HG03159 (cell line): ENCODE data around the gene PRR15.

Source experiments
- ATAC-seq: cut with Tn5 transposase; IDR thresholded peaks from one replicate; pipeline ENCODE4 v1.9.1; 2021; ENCODE audit warnings: mild to moderate bottlenecking, moderate library complexity; ENCODE audit not compliant: unreplicated experiment

PRR15 gene

DNA sequence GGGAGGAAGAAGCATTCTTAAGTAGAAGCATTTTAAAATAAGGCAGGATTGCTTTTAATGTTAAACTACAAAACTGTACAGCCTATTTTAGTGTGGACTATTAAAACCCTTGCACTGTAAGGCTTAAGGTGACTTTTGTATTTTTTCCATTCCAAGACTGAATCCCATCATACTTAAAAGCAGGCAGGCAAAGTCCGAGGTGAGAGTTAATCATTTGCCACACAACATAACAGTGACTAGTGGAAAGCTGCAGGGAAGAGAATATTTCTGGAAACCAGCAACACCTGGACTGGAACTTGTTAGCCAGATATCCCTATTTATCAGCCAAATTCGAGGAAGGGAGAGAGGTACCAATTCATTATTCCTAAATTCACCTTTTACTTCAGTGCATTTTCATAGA is 3.5 kb downstream of the PRR15 start:
- ATAC-seq: no peak

DNA sequence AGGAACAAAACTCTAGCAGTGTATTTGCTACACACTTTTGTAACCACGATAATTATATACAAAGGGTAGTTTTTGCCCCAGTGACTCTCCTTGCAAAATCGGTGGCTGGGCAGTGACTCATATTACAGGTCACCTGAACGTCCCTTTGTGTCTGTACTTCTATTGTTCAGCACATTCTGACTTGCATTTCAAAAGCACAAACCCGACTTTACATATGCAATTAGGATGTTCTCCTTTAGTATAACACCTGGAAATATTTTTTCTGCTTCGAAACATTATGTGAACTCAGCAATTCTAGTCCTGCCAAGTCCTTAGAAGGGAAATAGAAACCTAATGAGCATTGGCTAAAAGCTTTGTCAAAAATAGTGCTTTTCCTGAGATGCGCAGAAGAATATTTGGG is 6.0 kb downstream of the PRR15 start:
- ATAC-seq: no peak

DNA sequence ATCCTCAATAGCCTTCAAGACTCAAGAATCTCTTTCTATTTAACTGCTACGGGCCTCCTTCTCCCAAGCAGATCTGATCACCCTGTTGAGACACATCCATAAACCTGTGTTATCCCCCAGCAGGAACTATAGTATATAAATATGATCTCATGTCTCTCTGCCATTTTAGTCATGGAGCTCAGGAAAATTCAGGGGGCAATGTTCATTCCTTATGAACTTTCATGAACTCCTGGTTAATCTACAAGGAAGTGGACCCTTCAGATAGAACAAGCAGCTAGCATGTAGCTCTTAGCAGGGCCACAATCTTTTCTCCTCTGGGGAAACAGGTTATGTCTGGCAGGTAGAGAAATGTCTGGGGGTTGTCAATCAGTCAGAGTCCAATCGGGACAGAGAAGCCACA is 8.9 kb downstream of the PRR15 start:
- no peak for ATAC-seq

DNA sequence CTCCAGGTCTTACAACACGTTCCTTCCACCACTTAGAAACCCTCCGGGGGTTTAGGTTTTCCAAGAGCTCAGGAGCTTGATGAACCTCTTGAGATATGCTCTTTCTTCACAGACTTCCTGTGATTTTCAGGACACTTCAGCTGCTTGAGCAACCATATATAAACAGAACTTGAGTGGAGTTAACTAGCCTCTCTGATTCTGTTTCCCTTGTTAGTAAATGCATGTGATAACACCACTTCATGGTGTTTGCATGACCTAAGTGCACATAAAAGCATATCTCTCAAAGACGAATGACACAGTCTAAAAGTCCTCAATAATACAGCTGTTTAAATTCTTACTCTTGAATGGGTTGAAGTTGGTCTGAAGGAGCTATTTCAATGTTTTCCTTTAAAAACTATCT is 9.9 kb downstream of the PRR15 start:
- ATAC-seq: no peak

DNA sequence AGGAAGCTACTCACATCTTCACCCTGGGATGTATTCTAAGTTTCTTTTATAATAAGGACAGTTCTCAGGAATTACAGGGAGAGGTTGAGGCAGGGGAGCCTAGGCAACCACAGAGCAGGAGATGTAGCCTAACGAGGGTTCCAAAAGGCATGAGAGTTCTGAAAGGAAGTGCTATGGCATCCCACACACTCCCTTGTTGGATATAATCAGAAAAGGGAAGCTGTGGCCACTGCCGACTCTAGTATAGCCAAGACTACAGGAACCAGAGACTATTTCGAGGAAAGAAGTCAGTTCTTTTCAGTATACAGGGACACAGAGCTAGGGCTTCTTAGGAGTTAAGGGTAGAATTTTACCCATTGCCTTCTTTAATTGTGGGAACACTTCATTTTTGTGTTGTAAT is 11.0 kb downstream of the PRR15 start:
- ATAC-seq: no peak

DNA sequence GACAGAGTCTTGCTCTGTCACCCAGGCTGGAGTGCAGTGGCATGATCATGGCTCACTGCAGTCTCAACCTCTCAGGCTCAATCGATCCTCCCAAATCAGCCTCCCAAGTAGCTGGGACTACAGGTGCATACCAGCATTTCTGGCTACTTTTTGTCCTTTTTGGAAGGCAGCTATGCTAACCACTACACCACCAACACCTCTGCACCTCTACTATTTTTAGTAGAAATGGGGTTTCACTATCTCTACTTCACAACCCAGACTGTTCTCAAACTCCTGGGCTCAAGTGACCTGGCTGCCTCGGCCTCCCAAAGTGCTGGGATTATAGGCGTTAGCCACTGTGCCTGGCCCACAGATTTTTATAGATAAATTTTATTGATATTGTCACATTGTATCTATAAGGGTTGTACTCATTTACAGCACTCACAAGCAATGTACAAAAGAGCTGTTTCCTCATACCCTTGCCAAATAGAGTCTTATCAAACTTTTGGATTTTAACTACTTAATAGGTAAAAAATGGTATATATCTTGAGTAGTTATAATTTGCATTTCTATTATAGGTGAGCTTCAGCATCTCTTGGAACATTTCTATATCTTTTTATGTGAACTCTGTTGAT is 23.7 kb downstream of the PRR15 start:
- ATAC-seq: no peak

DNA sequence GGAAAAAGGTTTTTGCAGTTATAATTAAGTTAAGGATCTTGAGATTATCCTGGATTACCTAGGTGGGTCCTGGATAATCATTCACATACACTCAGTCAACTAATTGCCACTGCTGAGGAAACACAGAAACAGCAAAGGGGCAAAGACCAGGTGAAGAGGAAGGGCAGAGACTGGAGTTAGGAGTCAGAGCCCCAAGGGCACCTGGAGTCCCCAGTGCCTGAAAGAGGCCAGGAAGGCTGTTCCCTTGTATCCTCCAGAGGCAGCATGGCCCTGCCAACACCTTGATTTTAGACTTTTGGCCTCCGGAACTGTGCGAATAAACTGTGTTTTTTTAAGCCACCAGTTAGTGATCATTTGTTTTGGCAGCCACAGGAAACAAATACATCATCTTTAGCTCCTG is 24.6 kb downstream of the PRR15 start:
- ATAC-seq: no peak

DNA sequence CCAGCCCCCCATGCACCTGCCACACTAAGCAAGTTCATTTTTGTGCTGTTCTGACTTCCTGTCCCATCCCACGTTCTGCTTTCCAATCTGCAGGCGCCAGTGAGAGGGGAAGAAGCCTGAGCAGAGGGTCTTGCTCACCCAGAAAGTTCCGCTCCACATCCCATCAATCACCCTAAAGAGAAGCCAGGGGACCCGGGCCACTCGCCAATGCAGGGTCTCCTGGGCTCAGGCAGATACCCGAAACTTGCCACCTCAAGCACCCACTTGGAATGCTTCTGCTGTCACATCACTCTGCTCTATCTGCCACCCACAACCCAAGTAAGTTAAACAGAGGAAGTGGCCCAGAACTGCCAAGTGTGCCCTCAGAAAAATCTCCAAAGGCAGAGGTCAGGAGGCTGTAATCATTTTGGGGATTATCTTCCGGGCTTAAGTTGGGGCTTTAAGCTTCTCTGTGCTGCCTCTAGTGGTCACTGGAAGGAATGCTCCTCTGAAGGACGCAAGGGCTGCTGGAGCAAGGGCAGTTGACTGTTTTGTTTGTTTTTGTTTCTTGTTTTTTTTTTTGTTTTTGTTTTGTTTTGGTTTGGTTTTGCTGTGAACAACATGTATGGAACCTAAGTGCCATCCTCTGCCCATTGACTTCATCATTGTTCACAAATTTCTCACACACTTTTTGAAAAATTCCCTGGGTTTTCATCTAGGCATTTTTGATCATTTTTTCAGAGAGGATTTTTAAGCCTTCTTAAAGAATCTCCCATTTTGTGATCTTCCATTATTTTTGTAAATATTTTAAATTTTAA is 25.5 kb downstream of the PRR15 start:
- ATAC-seq: peak; percentile 93

DNA sequence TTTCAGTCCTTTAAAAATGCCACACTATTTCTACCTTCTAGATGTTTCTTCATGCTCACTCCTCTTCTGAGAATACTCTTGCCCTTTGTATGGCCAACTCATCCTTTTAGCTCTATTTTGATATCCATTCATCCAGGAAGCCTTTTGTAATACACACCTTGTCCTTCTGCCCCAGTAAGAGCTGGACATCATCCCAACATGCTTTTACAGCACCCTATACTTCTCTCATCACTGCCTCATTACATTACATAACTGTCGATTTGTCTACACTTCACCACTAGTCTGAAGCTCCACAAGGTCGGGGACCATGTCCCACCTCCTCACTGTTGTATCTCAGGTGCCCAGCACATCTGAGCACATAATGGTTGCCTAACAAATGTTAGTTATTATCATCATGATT is 29.2 kb downstream of the PRR15 start:
- no peak for ATAC-seq

DNA sequence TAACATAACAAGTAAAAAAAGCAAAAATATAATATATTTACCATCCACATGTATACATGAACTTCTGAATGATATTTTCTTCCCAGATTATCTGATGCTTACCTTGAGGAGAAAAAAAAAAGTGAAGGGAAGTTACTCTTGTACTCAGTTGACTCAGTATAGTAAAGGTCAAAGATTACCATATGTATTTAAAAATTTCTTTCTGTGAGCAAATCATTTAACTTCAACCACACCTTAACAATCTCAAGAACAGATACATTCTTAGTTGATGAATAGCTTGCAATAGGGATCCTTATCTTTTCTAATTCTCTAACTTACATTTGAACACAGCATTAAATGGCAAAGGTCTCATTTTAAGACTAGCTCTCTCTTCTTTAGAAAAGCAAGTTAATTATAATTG is 29.8 kb downstream of the PRR15 start:
- no peak for ATAC-seq

DNA sequence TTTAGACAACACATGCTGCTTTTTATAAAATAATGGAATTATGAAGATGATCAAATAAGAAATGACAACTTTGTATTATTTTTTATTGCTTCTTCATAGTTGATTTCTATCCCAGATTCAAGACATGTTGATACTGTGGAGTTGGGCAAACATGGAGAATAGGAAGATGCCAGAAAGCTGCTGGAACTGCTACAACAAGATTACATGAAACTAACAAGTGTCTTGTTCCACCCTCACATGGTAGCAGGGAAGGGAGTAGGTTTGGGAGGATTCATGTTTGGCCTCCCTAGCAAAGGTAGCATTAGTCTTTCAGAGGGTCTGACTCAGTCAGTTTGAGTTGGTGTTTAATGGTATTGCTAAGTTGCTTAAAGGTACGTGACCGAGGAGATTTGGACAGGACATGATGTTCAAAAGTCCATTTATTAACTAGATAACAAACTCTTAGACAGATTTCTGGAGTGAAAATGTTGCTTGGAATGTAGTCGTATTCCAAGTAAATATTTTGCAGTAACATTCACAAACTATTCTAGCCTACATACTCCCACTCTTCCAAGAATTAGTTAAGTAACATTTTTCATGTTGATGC is 33.1 kb downstream of the PRR15 start:
- ATAC-seq: no peak

DNA sequence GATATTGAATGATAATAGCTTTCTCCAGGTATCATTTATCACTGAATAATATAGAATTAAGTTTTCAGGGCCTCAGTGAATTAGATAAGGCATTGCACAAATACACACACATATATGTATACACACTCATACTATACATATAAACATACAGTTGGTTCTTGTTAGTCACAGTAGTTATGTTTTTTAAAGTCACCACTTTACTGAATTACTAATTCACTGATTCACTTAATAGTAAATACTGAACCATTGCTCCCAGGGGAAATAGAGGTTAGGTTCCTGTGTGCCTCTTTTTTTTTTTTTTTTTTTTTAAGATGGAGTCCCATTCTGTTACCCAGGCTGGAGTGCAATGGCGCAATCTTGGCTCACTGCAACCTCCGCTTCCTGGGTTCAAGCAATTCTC is 33.6 kb downstream of the PRR15 start:
- no peak for ATAC-seq

DNA sequence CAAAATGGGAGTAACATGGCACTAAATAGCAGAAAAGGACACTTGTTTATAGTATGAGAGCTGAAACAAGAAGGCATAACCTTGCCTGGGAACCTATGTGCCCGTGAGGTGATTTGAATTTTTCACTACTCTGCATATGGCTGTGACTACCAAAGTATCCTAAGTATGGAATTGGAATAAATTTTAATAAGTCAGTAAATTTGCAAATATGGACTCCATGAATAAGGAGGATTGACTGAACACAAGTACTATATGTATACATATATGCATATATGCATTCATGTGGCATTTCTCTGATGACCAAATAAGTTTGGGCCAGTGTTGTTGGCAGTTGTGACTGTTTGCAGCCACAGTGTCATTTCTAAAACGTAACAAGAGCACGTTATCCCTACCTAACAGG is 34.5 kb downstream of the PRR15 start:
- no peak for ATAC-seq

DNA sequence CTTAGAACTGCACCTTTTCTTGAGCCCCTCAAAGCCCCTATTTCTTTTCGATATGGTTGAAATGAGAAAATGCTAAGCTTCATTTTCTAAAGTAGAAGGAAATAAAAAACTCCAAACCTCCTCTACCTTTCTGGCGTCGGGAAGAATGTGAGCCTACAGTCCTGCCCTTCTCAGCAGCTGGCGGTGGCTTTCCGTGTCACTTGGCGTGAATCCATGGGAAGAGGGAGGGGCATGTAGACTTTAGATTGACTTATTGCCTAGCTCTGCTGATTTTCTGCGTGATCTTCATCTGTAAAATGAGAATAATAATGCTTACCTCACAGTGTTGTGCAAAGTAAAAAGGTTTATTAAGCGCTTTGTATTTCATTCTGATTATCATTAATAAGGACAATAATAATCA is 35.0 kb downstream of the PRR15 start:
- ATAC-seq: no peak

DNA sequence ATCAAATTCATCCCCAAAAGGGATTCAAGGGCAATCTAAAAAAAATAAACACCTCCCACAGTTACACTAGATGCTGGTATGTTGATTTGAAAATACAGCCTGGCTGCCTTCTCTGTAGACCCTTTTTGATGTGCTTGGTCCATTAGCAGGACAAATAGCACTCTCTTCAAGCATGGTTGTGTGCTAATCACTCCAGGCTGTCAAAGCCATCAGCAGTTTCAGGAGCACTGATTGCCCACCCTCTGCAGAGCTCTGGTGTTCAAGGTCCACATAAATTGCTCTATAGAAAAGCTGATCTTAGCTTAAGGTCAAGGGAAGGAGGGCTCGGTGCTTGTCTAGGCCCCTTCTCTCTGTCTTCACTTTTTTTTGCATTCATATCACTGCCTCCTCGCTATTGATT is 35.4 kb downstream of the PRR15 start:
- no peak for ATAC-seq

DNA sequence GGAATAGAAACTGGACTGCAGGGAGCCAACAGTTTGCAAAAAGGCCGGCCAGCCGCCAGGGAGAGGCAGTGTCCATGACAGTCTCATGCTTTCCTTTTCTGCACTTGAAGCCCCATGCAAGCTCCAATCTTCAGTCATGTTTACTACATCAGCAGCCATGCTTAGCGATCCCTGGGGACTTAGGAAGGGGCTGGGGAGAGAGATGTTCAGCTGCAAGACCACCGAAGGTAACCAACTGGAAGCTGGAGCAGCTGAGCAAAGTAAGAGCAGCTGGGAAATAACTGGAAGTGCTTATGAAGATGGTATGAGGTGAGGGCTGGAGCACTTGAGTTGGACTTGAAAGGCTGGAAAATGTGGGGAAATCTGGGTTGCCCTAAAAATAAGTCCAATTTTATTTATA is 37.0 kb downstream of the PRR15 start:
- no peak for ATAC-seq

DNA sequence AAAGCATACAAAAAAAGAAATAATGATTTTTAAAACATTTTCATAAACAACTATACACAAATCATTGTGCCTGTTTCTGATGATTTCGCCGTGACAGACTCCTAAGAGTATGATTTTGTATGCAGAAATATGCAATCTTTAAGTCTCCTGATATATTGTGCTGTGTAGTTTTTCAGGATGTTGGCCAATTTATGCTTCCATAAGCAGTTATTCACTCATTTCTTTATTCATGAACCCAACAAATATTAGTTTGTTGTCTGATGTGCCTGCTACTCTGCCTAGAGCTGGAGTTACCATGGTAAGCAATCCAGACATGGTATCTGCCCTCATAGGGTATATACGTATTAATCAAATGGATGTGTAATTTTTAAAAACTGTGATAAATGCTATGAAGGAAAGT is 40.4 kb downstream of the PRR15 start:
- no peak for ATAC-seq

DNA sequence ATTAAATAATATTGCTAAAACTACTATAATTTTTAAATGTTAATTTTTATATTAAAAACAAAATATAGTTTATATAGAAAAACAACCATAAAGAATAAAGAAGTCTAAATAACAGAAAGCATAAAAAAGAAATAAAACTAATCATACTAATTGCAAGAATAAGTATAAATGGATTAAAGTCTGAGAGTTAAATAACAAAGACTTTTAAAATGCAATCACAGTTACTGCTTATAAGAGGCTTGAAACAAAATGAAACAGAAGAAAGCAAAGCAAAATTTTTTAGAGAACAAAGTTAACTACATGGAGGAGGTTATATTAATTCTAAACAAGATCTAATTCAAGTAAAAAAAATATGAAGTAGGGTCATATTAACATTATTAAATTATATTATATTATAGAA is 41.1 kb downstream of the PRR15 start:
- ATAC-seq: no peak

DNA sequence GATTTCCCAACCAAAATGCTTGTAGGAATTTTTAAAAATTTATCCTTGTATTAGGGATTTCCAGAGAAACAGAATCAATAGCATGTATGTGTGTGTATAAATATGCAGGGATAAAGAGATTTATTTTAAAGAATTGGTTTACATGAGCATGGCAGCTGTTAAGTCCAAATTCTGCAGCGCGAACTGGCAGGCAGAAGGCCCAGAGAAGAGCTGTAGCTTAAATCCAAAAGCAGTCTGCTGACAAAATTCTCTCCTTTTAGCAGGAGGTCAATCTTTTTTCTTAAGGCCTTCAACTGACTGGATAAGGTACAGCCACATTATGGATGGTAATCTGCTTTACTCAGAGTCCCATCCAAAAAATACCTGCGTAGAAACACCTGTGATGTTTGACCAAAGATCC is 42.0 kb downstream of the PRR15 start:
- ATAC-seq: no peak

DNA sequence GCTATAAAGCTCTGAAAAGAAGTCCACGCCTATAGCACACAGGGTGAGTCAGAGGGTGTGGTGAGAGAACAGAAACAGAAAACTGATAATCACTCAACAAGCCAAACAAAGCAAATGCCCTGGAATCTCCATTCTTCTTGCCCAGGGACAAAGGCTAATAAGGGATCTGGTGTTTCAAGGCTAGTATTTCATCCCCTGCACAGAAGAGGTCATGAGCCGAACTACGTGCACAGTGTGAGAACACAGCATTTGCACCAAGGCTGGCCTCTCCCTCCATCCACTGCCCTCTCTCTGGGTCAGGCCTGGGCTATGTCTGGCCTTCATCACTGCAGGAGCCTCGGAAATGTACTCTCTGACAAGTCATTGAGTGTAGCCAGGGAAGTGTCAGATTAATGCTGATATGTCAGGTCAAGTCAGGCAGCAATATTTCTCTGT is 42.7 kb downstream of the PRR15 start:
- ATAC-seq: no peak

DNA sequence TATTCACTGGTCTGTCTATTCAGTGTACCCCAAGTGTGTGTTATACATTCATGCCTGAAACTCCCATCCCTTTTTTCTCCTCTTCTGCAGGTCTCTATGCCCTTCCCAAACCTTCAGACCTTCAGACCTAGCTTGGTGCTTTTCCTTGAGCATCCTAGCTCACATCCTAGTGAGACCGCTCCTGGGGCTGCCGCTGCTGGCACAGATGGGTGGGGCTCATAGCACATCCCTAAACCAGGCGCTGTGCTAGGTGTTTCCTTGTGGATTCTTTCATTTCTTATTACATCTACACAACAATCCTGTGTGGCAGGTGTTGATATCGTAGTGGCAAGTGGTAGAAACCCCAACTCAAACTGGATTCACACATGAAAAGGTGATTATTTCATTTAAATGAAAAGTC is 43.2 kb downstream of the PRR15 start:
- ATAC-seq: no peak

DNA sequence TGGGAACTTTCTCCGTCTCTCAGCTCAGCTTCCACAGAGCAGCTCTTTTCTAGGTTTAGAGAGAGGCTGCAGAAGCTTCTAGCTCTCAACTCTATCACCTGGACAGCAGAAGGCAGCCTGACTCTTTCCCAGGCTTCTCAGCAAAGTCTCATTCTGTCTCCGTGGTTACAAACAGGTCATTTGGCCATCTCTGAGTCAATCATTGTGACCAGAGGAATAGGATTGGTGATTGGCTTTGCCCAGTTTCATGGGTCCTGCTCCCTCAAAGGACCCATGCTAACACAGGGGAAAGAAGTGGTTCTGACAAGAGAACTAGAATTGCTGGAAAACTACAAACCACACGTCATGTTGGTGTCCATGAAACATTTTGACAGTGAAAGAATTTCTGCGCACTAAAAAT is 43.6 kb downstream of the PRR15 start:
- ATAC-seq: no peak
